Fibroblast of mammary gland (primary cell): ENCODE results near the gene RAB11FIP5.
A peak's percentile ranks its signal among the peaks of the same experiment; 100 is the strongest.

Experiments
- DNase-seq: peaks from one replicate; pipeline ENCODE4 v3.0.0-alpha.2; 2010; ENCODE audit warnings: low read depth
- H3K4me3 ChIP-seq: 2 replicates; pipeline ENCODE4 v1.5.1; 2011; ENCODE audit warnings: low read depth, mild to moderate bottlenecking, low read length, moderate library complexity; ENCODE audit not compliant: control insufficient read depth
- TF ChIP-seq, protein P1 (sequence below): conservative IDR thresholded peaks from 2 replicates; pipeline ENCODE4 v1.5.1; 2011; ENCODE audit warnings: low read depth, low read length, inconsistent platforms; ENCODE audit not compliant: control insufficient read depth, insufficient read depth

The RAB11FIP5 gene

GRCh38 chr2:73074110-73075069 is 38.4 kb downstream of the RAB11FIP5 start:
- DNase-seq, result no peak
- H3K4me3 ChIP-seq, result no peak overlapping the region
- TF ChIP-seq, protein P1, sequence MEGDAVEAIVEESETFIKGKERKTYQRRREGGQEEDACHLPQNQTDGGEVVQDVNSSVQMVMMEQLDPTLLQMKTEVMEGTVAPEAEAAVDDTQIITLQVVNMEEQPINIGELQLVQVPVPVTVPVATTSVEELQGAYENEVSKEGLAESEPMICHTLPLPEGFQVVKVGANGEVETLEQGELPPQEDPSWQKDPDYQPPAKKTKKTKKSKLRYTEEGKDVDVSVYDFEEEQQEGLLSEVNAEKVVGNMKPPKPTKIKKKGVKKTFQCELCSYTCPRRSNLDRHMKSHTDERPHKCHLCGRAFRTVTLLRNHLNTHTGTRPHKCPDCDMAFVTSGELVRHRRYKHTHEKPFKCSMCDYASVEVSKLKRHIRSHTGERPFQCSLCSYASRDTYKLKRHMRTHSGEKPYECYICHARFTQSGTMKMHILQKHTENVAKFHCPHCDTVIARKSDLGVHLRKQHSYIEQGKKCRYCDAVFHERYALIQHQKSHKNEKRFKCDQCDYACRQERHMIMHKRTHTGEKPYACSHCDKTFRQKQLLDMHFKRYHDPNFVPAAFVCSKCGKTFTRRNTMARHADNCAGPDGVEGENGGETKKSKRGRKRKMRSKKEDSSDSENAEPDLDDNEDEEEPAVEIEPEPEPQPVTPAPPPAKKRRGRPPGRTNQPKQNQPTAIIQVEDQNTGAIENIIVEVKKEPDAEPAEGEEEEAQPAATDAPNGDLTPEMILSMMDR, result no peak

DNA sequence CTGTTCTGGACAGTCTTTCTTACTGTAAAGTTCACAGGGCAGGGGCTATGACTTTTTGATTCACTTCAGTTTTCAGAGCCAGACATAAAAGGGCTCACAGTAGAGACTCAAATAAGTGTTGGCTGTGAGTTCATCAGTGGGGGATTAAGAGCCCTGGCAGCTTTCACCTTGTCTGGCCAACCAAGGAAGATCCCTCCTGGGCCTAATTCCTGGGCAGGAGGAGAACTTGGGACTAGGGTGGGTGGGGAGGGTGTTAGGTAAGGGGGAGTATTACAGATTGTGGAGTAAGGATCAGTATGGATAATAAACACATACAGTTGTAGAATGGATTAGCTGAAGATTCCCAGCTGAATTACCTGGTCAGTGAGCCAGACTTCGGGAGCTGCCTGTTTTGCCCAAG is 40.3 kb downstream of the RAB11FIP5 start:
- H3K4me3 ChIP-seq, result no peak overlapping the region
- no peak for DNase-seq
- TF ChIP-seq, protein P1, result no peak

GRCh38 chr2:73072129-73072395 is 40.7 kb downstream of the RAB11FIP5 start:
- no peak for DNase-seq
- peak overlapping the region; percentile 84 for H3K4me3 ChIP-seq
- TF ChIP-seq, protein P1, result no peak

GRCh38 chr2:73071360-73072128 is 41.2 kb downstream of the RAB11FIP5 start, which contains the start of gene SFXN5:
SFXN5 (minus strand) TSS chr2:73071712; CDS start chr2:73071705, 7 bp downstream.
- peak within 1 kb of the TSS; percentile 84 for H3K4me3 ChIP-seq
- peak; percentile 93 for DNase-seq
- TF ChIP-seq, protein P1, result peak; percentile 14

GRCh38 chr2:73070643-73071359 is 41.9 kb downstream of the RAB11FIP5 start:
- TF ChIP-seq, protein P1, result no peak
- H3K4me3 ChIP-seq, result peak overlapping the region; percentile 84
- DNase-seq, result no peak

GRCh38 chr2:73069855-73070642 is 42.7 kb downstream of the RAB11FIP5 start:
- peak overlapping the region; percentile 84 for H3K4me3 ChIP-seq
- DNase-seq, result no peak
- TF ChIP-seq, protein P1, result no peak
